Measurements from ENCODE around the gene BMPR1A. TPM values are rescaled to one million over a fixed set of nuclear protein-coding genes. Genes with fewer than 3 reads are reported as not detected.

The BMPR1A gene
- total and polyA plus RNA-seq, 4 experiments from 2014 or later, result 4.7 to 21.0 (median 10.4) TPM

GRCh38 chr10:86742230-86742629 lies 14.2 kb upstream of the BMPR1A start:
- no peaks in the 10 kb centered on the region for H3K9me3 ChIP-seq (ENCODE audit: control insufficient read depth in 1 of 2, low read length in 2 of 2)
- Mint-ChIP-seq H3K27ac (no peak overlapping the region), H3K36me3 (no peaks in the 10 kb centered on the region), H3K9me3 (no peaks in the 10 kb centered on the region), H3K4me1 (no peaks in the 10 kb centered on the region), H3K27me3 (peaks cover 5 to 12% of the 10 kb centered on the region in 2 donors), H3K4me3 (no peak overlapping the region)
- intact Hi-C loops (cut with micrococcal nuclease), result no loop called here
- no peak overlapping the region for H3K27ac ChIP-seq (ENCODE audit: low read depth, low read length)
- H3K4me1 ChIP-seq (ENCODE audit: insufficient read depth, low read length), result no peaks in the 10 kb centered on the region
- H3K27me3 ChIP-seq (ENCODE audit: insufficient read depth, low read length), result no peaks in the 10 kb centered on the region
- ChIA-PET CTCF (ENCODE audit: partially characterized antibody) (interaction anchor here (1.4 to 1.7 kb wide), 3 partner anchors 11 to 56 kb away, joined by 3 read pairs; no protein-coding TSS in a partner anchor), POLR2A (ENCODE audit: partially characterized antibody) (no interaction called here)
- no peaks in the 10 kb centered on the region for H3K36me3 ChIP-seq (ENCODE audit: insufficient read depth, low read length)
- no peak for DNase-seq
- H3K4me3 ChIP-seq (ENCODE audit: low read length in 2 of 2), result no peak overlapping the region

- H3K36me3 Mint-ChIP-seq, result no peaks in the 10 kb centered on the region
- no peaks in the 10 kb centered on the region for H3K27me3 ChIP-seq (ENCODE audit: insufficient read depth, low read length)
- H3K36me3 ChIP-seq (ENCODE audit: insufficient read depth, low read length), result no peaks in the 10 kb centered on the region
- H3K27me3 Mint-ChIP-seq, result peaks cover 5 to 11% of the 10 kb centered on the region in 2 donors
- no peaks in the 10 kb centered on the region for H3K9me3 ChIP-seq (ENCODE audit: control insufficient read depth in 1 of 2, low read length in 2 of 2)
- no peak overlapping the region for H3K27ac ChIP-seq (ENCODE audit: low read depth, low read length)
- H3K4me3 ChIP-seq (ENCODE audit: low read length in 2 of 2), result no peak overlapping the region
- H3K9me3 Mint-ChIP-seq, result no peaks in the 10 kb centered on the region
- no peak for DNase-seq
- no peaks in the 10 kb centered on the region for H3K4me1 Mint-ChIP-seq
- ChIA-PET POLR2A (ENCODE audit: partially characterized antibody) (no interaction called here), CTCF (ENCODE audit: partially characterized antibody) (interaction anchor here (1.5 kb wide), 1 partner anchor 11 kb away, joined by 3 read pairs; no protein-coding TSS in a partner anchor)
- H3K4me1 ChIP-seq (ENCODE audit: insufficient read depth, low read length), result no peaks in the 10 kb centered on the region
- H3K27ac Mint-ChIP-seq, result no peak overlapping the region
- no peak overlapping the region for H3K4me3 Mint-ChIP-seq
- intact Hi-C loops (cut with micrococcal nuclease), result no loop called here
These were observed 12.2 kb upstream of the BMPR1A start for GRCh38 chr10:86744067-86744725.

GRCh38 chr10:86747796-86748581 lies 8.4 kb upstream of the BMPR1A start:
- Histone ChIP-seq H3K9me3 (ENCODE audit: control insufficient read depth in 1 of 2, low read length in 2 of 2) (no peaks in the 10 kb centered on the region), H3K4me3 (ENCODE audit: low read length in 2 of 2) (no peak overlapping the region), H3K27ac (ENCODE audit: low read depth, low read length) (no peak overlapping the region), H3K27me3 (ENCODE audit: insufficient read depth, low read length) (no peaks in the 10 kb centered on the region), H3K36me3 (ENCODE audit: insufficient read depth, low read length) (no peaks in the 10 kb centered on the region), H3K4me1 (ENCODE audit: insufficient read depth, low read length) (no peaks in the 10 kb centered on the region)
- H3K4me1 Mint-ChIP-seq, result peaks cover 0 to 7% (median 0%) of the 10 kb centered on the region in 4 donors
- peaks cover 0 to 5% of the 10 kb centered on the region in 2 donors for H3K27me3 Mint-ChIP-seq
- no peak overlapping the region for H3K4me3 Mint-ChIP-seq
- H3K36me3 Mint-ChIP-seq, result no peaks in the 10 kb centered on the region
- intact Hi-C loops (cut with micrococcal nuclease), result no loop called here
- no peak for DNase-seq
- H3K27ac Mint-ChIP-seq, result no peak overlapping the region
- no peaks in the 10 kb centered on the region for H3K9me3 Mint-ChIP-seq
- CTCF ChIA-PET (ENCODE audit: partially characterized antibody), result interaction anchor here (1.2 kb wide), 1 partner anchor 23 kb away, joined by 3 read pairs; no protein-coding TSS in a partner anchor
- POLR2A ChIA-PET (ENCODE audit: partially characterized antibody), result no interaction called here

GRCh38 chr10:86749854-86750253 lies 6.6 kb upstream of the BMPR1A start:
- no peak overlapping the region for H3K27ac Mint-ChIP-seq
- H3K36me3 Mint-ChIP-seq, result no peaks in the 10 kb centered on the region
- H3K4me1 Mint-ChIP-seq, result peaks cover under 1 to 8% (median under 1%) of the 10 kb centered on the region in 4 donors
- H3K4me1 ChIP-seq (ENCODE audit: insufficient read depth, low read length), result no peaks in the 10 kb centered on the region
- CTCF ChIA-PET (ENCODE audit: partially characterized antibody), result interaction anchor here (0.6 kb wide), 1 partner anchor 17 kb away, joined by 3 read pairs; no protein-coding TSS in a partner anchor
- H3K4me3 Mint-ChIP-seq, result no peak overlapping the region
- POLR2A ChIA-PET (ENCODE audit: partially characterized antibody), result no interaction called here
- H3K9me3 ChIP-seq (ENCODE audit: control insufficient read depth in 1 of 2, low read length in 2 of 2), result no peaks in the 10 kb centered on the region
- no peaks in the 10 kb centered on the region for H3K27me3 ChIP-seq (ENCODE audit: insufficient read depth, low read length)
- no peaks in the 10 kb centered on the region for H3K36me3 ChIP-seq (ENCODE audit: insufficient read depth, low read length)
- intact Hi-C loops (cut with micrococcal nuclease), result no loop called here
- peaks cover 0 to under 1% of the 10 kb centered on the region in 2 donors for H3K27me3 Mint-ChIP-seq
- H3K4me3 ChIP-seq (ENCODE audit: low read length in 2 of 2), result no peak overlapping the region
- DNase-seq, result no peak
- peaks cover 0 to 3% (median 0%) of the 10 kb centered on the region in 8 donors for H3K9me3 Mint-ChIP-seq
- H3K27ac ChIP-seq (ENCODE audit: low read depth, low read length), result no peak overlapping the region

GRCh38 chr10:86751477-86751876 lies 4.9 kb upstream of the BMPR1A start:
- Mint-ChIP-seq H3K4me3 (no peak overlapping the region), H3K4me1 (peaks cover 4 to 17% (median 7%) of the 10 kb centered on the region in 4 donors), H3K36me3 (no peaks in the 10 kb centered on the region), H3K27ac (no peak overlapping the region), H3K27me3 (no peaks in the 10 kb centered on the region), H3K9me3 (peaks cover 0 to 3% (median 0%) of the 10 kb centered on the region in 8 donors)
- Histone ChIP-seq H3K36me3 (ENCODE audit: insufficient read depth, low read length) (no peaks in the 10 kb centered on the region), H3K9me3 (ENCODE audit: control insufficient read depth in 1 of 2, low read length in 2 of 2) (no peaks in the 10 kb centered on the region), H3K4me1 (ENCODE audit: insufficient read depth, low read length) (no peaks in the 10 kb centered on the region), H3K27me3 (ENCODE audit: insufficient read depth, low read length) (no peaks in the 10 kb centered on the region), H3K27ac (ENCODE audit: low read depth, low read length) (no peak overlapping the region), H3K4me3 (ENCODE audit: low read length in 2 of 2) (no peak overlapping the region)
- no peak for DNase-seq
- ChIA-PET POLR2A (ENCODE audit: partially characterized antibody) (no interaction called here), CTCF (ENCODE audit: partially characterized antibody) (no interaction called here)
- intact Hi-C loops (cut with micrococcal nuclease), result no loop called here

- Mint-ChIP-seq H3K27ac (peak overlapping the region in 2 of 7 donors; percentile 29 to 52), H3K9me3 (peaks cover 0 to 3% (median 0%) of the 10 kb centered on the region in 8 donors), H3K4me3 (peak overlapping the region in 1 of 8 donors; percentile 35), H3K4me1 (peaks cover 4 to 18% (median 8%) of the 10 kb centered on the region in 4 donors), H3K27me3 (no peaks in the 10 kb centered on the region), H3K36me3 (peaks cover 0 to under 1% of the 10 kb centered on the region in 2 donors)
- no peaks in the 10 kb centered on the region for H3K9me3 ChIP-seq (ENCODE audit: control insufficient read depth in 1 of 2, low read length in 2 of 2)
- H3K27me3 ChIP-seq (ENCODE audit: insufficient read depth, low read length), result no peaks in the 10 kb centered on the region
- no peaks in the 10 kb centered on the region for H3K36me3 ChIP-seq (ENCODE audit: insufficient read depth, low read length)
- no peak overlapping the region for H3K27ac ChIP-seq (ENCODE audit: low read depth, low read length)
- CTCF ChIA-PET (ENCODE audit: partially characterized antibody), result interaction anchor here (1.2 to 1.3 kb wide), 2 partner anchors 9 to 28 kb away, joined by 3 read pairs; no protein-coding TSS in a partner anchor
- peaks cover 1% of the 10 kb centered on the region for H3K4me1 ChIP-seq (ENCODE audit: insufficient read depth, low read length)
- H3K4me3 ChIP-seq (ENCODE audit: low read length in 2 of 2), result no peak overlapping the region
- POLR2A ChIA-PET (ENCODE audit: partially characterized antibody), result no interaction called here
- no peak for DNase-seq
- intact Hi-C loops (cut with micrococcal nuclease), result no loop called here
These were observed 4.1 kb upstream of the BMPR1A start for GRCh38 chr10:86752311-86752710.

GRCh38 chr10:86753051-86753450 lies 3.4 kb upstream of the BMPR1A start:
- no peak overlapping the region for H3K4me3 ChIP-seq (ENCODE audit: low read length in 2 of 2)
- Mint-ChIP-seq H3K36me3 (peaks cover 0 to 6% of the 10 kb centered on the region in 2 donors), H3K27ac (peak overlapping the region in 2 of 7 donors; percentile 7 to 60), H3K9me3 (peaks cover 0 to 3% (median 0%) of the 10 kb centered on the region in 8 donors), H3K4me1 (peaks cover 10 to 25% (median 15%) of the 10 kb centered on the region in 4 donors), H3K27me3 (no peaks in the 10 kb centered on the region), H3K4me3 (no peak overlapping the region)
- ChIA-PET CTCF (ENCODE audit: partially characterized antibody) (interaction anchor here (1.2 to 1.4 kb wide), 3 partner anchors 10 to 59 kb away, joined by 3 read pairs; no protein-coding TSS in a partner anchor), POLR2A (ENCODE audit: partially characterized antibody) (no interaction called here)
- peaks cover 8% of the 10 kb centered on the region for H3K4me1 ChIP-seq (ENCODE audit: insufficient read depth, low read length)
- intact Hi-C loops (cut with micrococcal nuclease), result no loop called here
- DNase-seq, result no peak
- no peaks in the 10 kb centered on the region for H3K36me3 ChIP-seq (ENCODE audit: insufficient read depth, low read length)
- H3K27me3 ChIP-seq (ENCODE audit: insufficient read depth, low read length), result no peaks in the 10 kb centered on the region
- no peak overlapping the region for H3K27ac ChIP-seq (ENCODE audit: low read depth, low read length)
- no peaks in the 10 kb centered on the region for H3K9me3 ChIP-seq (ENCODE audit: control insufficient read depth in 1 of 2, low read length in 2 of 2)

Measured in CD4-positive, alpha-beta memory T cell (primary cell).